ENCODE data around the gene RGMA.
"Not testable (repeated sequence)": the region's sequence is repeated elsewhere in the genome, so short reads cannot be mapped to it uniquely, and the experiment has no call there.

Gene RGMA

GRCh38 chr15:93034512-93034911, 54.5 kb downstream of the RGMA start:
- no peak for DNase-seq (ENCODE audit: low read depth)

- DNase-seq (ENCODE audit: low read depth): no peak
Measured at GRCh38 chr15:93033434-93034045, 55.5 kb downstream of the RGMA start.

- not testable (repeated sequence) for DNase-seq (ENCODE audit: low read depth)
Measured at GRCh38 chr15:93032515-93033206, 56.4 kb downstream of the RGMA start.

GRCh38 chr15:93031557-93032384, 57.2 kb downstream of the RGMA start:
- DNase-seq (ENCODE audit: low read depth): not testable (repeated sequence)

GRCh38 chr15:93031103-93031464, 57.9 kb downstream of the RGMA start:
- no peak for DNase-seq (ENCODE audit: low read depth)

GRCh38 chr15:93030430-93031102, 58.4 kb downstream of the RGMA start:
- DNase-seq (ENCODE audit: low read depth): no peak

GRCh38 chr15:93029836-93030429, 59.1 kb downstream of the RGMA start:
- no peak for DNase-seq (ENCODE audit: low read depth)

- no peak for DNase-seq (ENCODE audit: low read depth)
Measured at GRCh38 chr15:93029214-93029835, 59.7 kb downstream of the RGMA start.

- DNase-seq (ENCODE audit: low read depth): no peak
Measured at GRCh38 chr15:93028632-93029213, 60.3 kb downstream of the RGMA start.

GRCh38 chr15:93028111-93028631, 60.8 kb downstream of the RGMA start:
- no peak for DNase-seq (ENCODE audit: low read depth)

GRCh38 chr15:93027413-93027812, 61.6 kb downstream of the RGMA start:
- no peak for DNase-seq (ENCODE audit: low read depth)

GRCh38 chr15:93026380-93026817, 62.6 kb downstream of the RGMA start:
- no peak for DNase-seq (ENCODE audit: low read depth)

GRCh38 chr15:93025625-93025982, 63.4 kb downstream of the RGMA start:
- DNase-seq (ENCODE audit: low read depth): no peak

GRCh38 chr15:93024716-93025624, 64.0 kb downstream of the RGMA start:
- no peak for DNase-seq (ENCODE audit: low read depth)

GRCh38 chr15:93024293-93024692, 64.7 kb downstream of the RGMA start:
- DNase-seq (ENCODE audit: low read depth): no peak

- no peak for DNase-seq (ENCODE audit: low read depth)
Measured at GRCh38 chr15:93020976-93021772, 67.8 kb downstream of the RGMA start.

- DNase-seq (ENCODE audit: low read depth): no peak
Measured at GRCh38 chr15:93019971-93020370, 69.0 kb downstream of the RGMA start.

- no peak for DNase-seq (ENCODE audit: low read depth)
Measured at GRCh38 chr15:93019090-93019489, 69.9 kb downstream of the RGMA start.

- DNase-seq (ENCODE audit: low read depth): no peak
Measured at GRCh38 chr15:93018574-93018973, 70.4 kb downstream of the RGMA start.
